ENCODE measurements around the gene HINFP.

DNA sequence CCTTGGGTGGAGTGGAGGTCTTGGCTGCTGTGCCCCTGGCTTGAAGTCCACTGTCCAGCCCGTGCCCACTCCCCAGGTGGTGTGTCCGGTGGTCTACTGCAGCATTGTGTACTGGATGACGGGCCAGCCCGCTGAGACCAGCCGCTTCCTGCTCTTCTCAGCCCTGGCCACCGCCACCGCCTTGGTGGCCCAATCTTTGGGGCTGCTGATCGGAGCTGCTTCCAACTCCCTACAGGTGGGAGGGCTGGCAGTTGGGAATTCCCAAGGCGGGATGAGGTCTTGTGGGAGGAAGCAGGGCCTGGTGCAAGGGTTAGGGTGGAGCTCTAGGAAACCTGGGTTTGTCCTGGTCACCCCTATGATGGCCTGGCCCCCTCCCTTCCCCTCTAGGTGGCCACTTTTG is 38.8 kb downstream of the HINFP start:
- TF ChIP-seq, protein P1, sequence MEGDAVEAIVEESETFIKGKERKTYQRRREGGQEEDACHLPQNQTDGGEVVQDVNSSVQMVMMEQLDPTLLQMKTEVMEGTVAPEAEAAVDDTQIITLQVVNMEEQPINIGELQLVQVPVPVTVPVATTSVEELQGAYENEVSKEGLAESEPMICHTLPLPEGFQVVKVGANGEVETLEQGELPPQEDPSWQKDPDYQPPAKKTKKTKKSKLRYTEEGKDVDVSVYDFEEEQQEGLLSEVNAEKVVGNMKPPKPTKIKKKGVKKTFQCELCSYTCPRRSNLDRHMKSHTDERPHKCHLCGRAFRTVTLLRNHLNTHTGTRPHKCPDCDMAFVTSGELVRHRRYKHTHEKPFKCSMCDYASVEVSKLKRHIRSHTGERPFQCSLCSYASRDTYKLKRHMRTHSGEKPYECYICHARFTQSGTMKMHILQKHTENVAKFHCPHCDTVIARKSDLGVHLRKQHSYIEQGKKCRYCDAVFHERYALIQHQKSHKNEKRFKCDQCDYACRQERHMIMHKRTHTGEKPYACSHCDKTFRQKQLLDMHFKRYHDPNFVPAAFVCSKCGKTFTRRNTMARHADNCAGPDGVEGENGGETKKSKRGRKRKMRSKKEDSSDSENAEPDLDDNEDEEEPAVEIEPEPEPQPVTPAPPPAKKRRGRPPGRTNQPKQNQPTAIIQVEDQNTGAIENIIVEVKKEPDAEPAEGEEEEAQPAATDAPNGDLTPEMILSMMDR (IDR thresholded peaks at IDR 0.05; ENCODE audit: insufficient read depth, low read length): no peak
- TF ChIP-seq, protein P2, sequence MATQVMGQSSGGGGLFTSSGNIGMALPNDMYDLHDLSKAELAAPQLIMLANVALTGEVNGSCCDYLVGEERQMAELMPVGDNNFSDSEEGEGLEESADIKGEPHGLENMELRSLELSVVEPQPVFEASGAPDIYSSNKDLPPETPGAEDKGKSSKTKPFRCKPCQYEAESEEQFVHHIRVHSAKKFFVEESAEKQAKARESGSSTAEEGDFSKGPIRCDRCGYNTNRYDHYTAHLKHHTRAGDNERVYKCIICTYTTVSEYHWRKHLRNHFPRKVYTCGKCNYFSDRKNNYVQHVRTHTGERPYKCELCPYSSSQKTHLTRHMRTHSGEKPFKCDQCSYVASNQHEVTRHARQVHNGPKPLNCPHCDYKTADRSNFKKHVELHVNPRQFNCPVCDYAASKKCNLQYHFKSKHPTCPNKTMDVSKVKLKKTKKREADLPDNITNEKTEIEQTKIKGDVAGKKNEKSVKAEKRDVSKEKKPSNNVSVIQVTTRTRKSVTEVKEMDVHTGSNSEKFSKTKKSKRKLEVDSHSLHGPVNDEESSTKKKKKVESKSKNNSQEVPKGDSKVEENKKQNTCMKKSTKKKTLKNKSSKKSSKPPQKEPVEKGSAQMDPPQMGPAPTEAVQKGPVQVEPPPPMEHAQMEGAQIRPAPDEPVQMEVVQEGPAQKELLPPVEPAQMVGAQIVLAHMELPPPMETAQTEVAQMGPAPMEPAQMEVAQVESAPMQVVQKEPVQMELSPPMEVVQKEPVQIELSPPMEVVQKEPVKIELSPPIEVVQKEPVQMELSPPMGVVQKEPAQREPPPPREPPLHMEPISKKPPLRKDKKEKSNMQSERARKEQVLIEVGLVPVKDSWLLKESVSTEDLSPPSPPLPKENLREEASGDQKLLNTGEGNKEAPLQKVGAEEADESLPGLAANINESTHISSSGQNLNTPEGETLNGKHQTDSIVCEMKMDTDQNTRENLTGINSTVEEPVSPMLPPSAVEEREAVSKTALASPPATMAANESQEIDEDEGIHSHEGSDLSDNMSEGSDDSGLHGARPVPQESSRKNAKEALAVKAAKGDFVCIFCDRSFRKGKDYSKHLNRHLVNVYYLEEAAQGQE (IDR thresholded peaks at IDR 0.05; ENCODE audit: insufficient replicate concordance, low read depth): no peak
- no peak for TF ChIP-seq SPI1 (IDR thresholded peaks at IDR 0.05; ENCODE audit: borderline replicate concordance, low read depth)
- TF ChIP-seq POLR2AphosphoS5 (IDR thresholded peaks at IDR 0.05; ENCODE audit: low read depth): no peak
- no peak for TF ChIP-seq GABPA (IDR thresholded peaks at IDR 0.05; ENCODE audit: low read depth)

All from HL-60 (cell line).